Endothelial cell of umbilical vein (primary cell): ENCODE data around the gene TRIM67.

Experiments used
- EZH2 ChIP-seq: IDR thresholded peaks from 2 replicates; pipeline ENCODE4 v1.6.1; 2012; ENCODE audit warnings: borderline replicate concordance, low read depth, mild to moderate bottlenecking, moderate library complexity, low read length, inconsistent platforms; ENCODE audit not compliant: severe bottlenecking
- FOS ChIP-seq: IDR thresholded peaks from 2 replicates; pipeline ENCODE4 v1.6.1; 2011; ENCODE audit warnings: mild to moderate bottlenecking, low read length, moderate library complexity, borderline replicate concordance; ENCODE audit not compliant: insufficient read depth
- MYC ChIP-seq: IDR thresholded peaks from one replicate; pipeline ENCODE4 v1.6.1; 2011; ENCODE audit warnings: mild to moderate bottlenecking, low read depth, low read length
- POLR2A ChIP-seq: IDR thresholded peaks from 2 replicates; pipeline ENCODE4 v1.6.1; 2012; ENCODE audit warnings: low read depth, mild to moderate bottlenecking, control low read depth, low read length
- POLR2AphosphoS5 ChIP-seq: IDR thresholded peaks from 2 replicates; pipeline ENCODE4 v1.6.1; 2012; ENCODE audit warnings: low read depth, mild to moderate bottlenecking, control low read depth, low read length, moderate library complexity; ENCODE audit not compliant: insufficient read depth
- TF ChIP-seq, protein P1 (sequence below), 2 donors: IDR thresholded peaks; 1 replicate in 1 of 2; 2 replicates in 1 of 2; pipeline ENCODE4 v1.5.1; 2011; ENCODE audit warnings: low read length in 2 of 2, mild to moderate bottlenecking in 2 of 2, moderate library complexity in 2 of 2, control low read depth in 1 of 2, inconsistent platforms in 1 of 2, low read depth in 1 of 2; ENCODE audit not compliant: insufficient read depth in 1 of 2; ENCODE audit errors: extremely low read depth in 1 of 2

DNA sequence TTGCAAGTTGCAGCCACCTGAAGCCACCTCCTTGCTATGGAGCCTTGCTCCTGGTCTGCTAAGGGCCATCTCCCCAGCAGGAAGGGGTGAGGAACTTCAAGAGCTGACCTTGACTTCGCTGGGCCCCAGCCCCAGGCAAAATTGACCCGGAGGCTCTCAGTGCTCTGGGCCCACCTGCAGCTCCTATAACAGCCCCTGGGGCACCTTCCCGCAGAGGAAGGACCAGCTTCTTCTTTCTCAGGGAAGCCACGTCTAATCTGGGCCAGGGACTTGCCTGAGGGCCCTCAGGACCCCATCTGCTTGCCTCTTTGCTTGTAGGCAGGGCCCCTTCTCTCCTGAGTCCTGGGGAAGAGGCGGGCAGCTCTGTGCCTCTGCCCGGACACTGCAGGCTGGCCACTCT, 48.3 kb downstream of the TRIM67 start:
- TF ChIP-seq, protein P1, sequence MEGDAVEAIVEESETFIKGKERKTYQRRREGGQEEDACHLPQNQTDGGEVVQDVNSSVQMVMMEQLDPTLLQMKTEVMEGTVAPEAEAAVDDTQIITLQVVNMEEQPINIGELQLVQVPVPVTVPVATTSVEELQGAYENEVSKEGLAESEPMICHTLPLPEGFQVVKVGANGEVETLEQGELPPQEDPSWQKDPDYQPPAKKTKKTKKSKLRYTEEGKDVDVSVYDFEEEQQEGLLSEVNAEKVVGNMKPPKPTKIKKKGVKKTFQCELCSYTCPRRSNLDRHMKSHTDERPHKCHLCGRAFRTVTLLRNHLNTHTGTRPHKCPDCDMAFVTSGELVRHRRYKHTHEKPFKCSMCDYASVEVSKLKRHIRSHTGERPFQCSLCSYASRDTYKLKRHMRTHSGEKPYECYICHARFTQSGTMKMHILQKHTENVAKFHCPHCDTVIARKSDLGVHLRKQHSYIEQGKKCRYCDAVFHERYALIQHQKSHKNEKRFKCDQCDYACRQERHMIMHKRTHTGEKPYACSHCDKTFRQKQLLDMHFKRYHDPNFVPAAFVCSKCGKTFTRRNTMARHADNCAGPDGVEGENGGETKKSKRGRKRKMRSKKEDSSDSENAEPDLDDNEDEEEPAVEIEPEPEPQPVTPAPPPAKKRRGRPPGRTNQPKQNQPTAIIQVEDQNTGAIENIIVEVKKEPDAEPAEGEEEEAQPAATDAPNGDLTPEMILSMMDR (IDR thresholded peaks at IDR 0.05; ENCODE audit: extremely low read depth in 1 of 2, insufficient read depth in 1 of 2, low read depth in 1 of 2, low read length in 2 of 2) = no peak
- no peak for TF ChIP-seq POLR2A
- no peak for TF ChIP-seq POLR2AphosphoS5
- TF ChIP-seq EZH2 = no peak
- TF ChIP-seq MYC = no peak
- TF ChIP-seq FOS = no peak
